Endothelial cell of umbilical vein (primary cell): ENCODE results near the gene MBD3L1. TPM values are rescaled to one million over a fixed set of nuclear protein-coding genes. Genes with fewer than 3 reads are reported as not detected.

Experiments used
- BruUV-seq: library from RNA; stranded (reverse); fragments of 400-500 nt; replicated peaks from 2 replicates; lab custom pipeline; 2021; lab: Mats Ljungman, UMichigan
- CTCF ChIA-PET: fragments of 300-600, 350-600 bp; sonication (Branson Sonifier 250); formaldehyde crosslinking; loops from one replicate; lab custom pipeline; 2021; ENCODE audit warnings: antibody characterized with exemption, inconsistent platforms; lab: Charles Lee
- POLR2A ChIA-PET: fragments of 300-600, 350-600 bp; sonication (Branson Sonifier 250); formaldehyde crosslinking; loops from one replicate; lab custom pipeline; 2021; ENCODE audit warnings: antibody characterized with exemption, inconsistent platforms; lab: Charles Lee
- DNase-seq: peaks from one replicate; pipeline ENCODE4 v3.0.0-alpha.2; 2011; ENCODE audit warnings: low read depth, low spot score
- FAIRE-seq: peaks from 2 replicates; lab custom pipeline; 2011; peaks lifted over from hg19 to GRCh38; lab: Jason Lieb, UNC
- H2AFZ ChIP-seq: 2 replicates; pipeline ENCODE4 v1.6.0; 2012; ENCODE audit warnings: low read depth, low read length, control low read depth, inconsistent platforms
- H3K27ac ChIP-seq: 2 replicates; pipeline ENCODE4 v1.5.1; 2011; ENCODE audit warnings: low read depth, mild to moderate bottlenecking, control low read depth, low read length, moderate library complexity; ENCODE audit not compliant: insufficient read depth
- H3K27me3 ChIP-seq, 2 experiments: 2 replicates each; pipeline versions ENCODE4 v1.6.0 to v1.6.1; 2011; ENCODE audit warnings: low read length in 2 of 2, mixed read lengths in 1 of 2; ENCODE audit not compliant: control insufficient read depth in 2 of 2, insufficient read depth in 2 of 2
- H3K36me3 ChIP-seq, 2 experiments: 2 replicates in 1 of 2; 3 replicates in 1 of 2; pipeline ENCODE4 v1.5.1; 2011; ENCODE audit warnings: low read length in 2 of 2, mild to moderate bottlenecking in 1 of 2, moderate library complexity in 1 of 2; ENCODE audit not compliant: control insufficient read depth in 2 of 2, insufficient read depth in 2 of 2; ENCODE audit errors: extremely low read depth in 1 of 2
- H3K4me1 ChIP-seq: 3 replicates; pipeline ENCODE4 v1.5.1; 2011; ENCODE audit warnings: mild to moderate bottlenecking, low read length; ENCODE audit not compliant: control insufficient read depth, insufficient read depth; ENCODE audit errors: extremely low read depth
- H3K4me2 ChIP-seq: 2 replicates; pipeline ENCODE4 v1.6.1; 2011; ENCODE audit warnings: low read length, control low read depth, mixed read lengths; ENCODE audit not compliant: insufficient read depth
- H3K4me3 ChIP-seq, 3 experiments: fragments of 200-600 bp in 1 of 3; sonication (generic), shearing (Covaris generic) in 1 of 3; replicated peaks in 1 of 3; 2 replicates each; pipeline ENCODE4 v1.5.1; 2011 to 2016; ENCODE audit warnings: control low read depth in 3 of 3, low read length in 3 of 3, mild to moderate bottlenecking in 2 of 3, inconsistent platforms in 1 of 3, low read depth in 1 of 3, moderate library complexity in 1 of 3; ENCODE audit not compliant: insufficient read depth in 1 of 3
- H3K79me2 ChIP-seq: 2 replicates; pipeline ENCODE4 v1.6.0; 2012; ENCODE audit warnings: low read length, inconsistent platforms; ENCODE audit not compliant: control insufficient read depth, insufficient read depth
- H3K9ac ChIP-seq: replicated peaks from 2 replicates; pipeline ENCODE3; 2011; ENCODE audit warnings: low read length, control low read depth; ENCODE audit not compliant: insufficient read depth; ENCODE audit errors: extremely low read depth
- H3K9me1 ChIP-seq: replicated peaks from 3 replicates; pipeline ENCODE4 v1.6.0; 2011; ENCODE audit warnings: mild to moderate bottlenecking, low read length; ENCODE audit not compliant: control insufficient read depth, insufficient read depth; ENCODE audit errors: extremely low read depth
- H3K9me3 ChIP-seq: replicated peaks from 2 replicates; pipeline ENCODE4 v1.5.1; 2012; ENCODE audit warnings: low read length, inconsistent platforms; ENCODE audit not compliant: control insufficient read depth, insufficient read depth
- H4K20me1 ChIP-seq: replicated peaks from 2 replicates; pipeline ENCODE3; 2011; ENCODE audit warnings: mild to moderate bottlenecking, low read length; ENCODE audit not compliant: control insufficient read depth, insufficient read depth; ENCODE audit errors: extremely low read depth
- CTCF ChIP-seq, 2 donors: IDR thresholded peaks; 1 replicate in 1 of 2; 2 replicates in 1 of 2; pipeline ENCODE4 v1.5.1; 2011; ENCODE audit warnings: low read length in 2 of 2, mild to moderate bottlenecking in 2 of 2, moderate library complexity in 2 of 2, control low read depth in 1 of 2, inconsistent platforms in 1 of 2, low read depth in 1 of 2; ENCODE audit not compliant: insufficient read depth in 1 of 2; ENCODE audit errors: extremely low read depth in 1 of 2
- EZH2 ChIP-seq: IDR thresholded peaks from 2 replicates; pipeline ENCODE4 v1.6.1; 2012; ENCODE audit warnings: borderline replicate concordance, low read depth, mild to moderate bottlenecking, moderate library complexity, low read length, inconsistent platforms; ENCODE audit not compliant: severe bottlenecking
- FOS ChIP-seq: IDR thresholded peaks from 2 replicates; pipeline ENCODE4 v1.6.1; 2011; ENCODE audit warnings: mild to moderate bottlenecking, low read length, moderate library complexity, borderline replicate concordance; ENCODE audit not compliant: insufficient read depth
- GATA2 ChIP-seq: IDR thresholded peaks from 2 replicates; pipeline ENCODE4 v1.7.0; 2011; ENCODE audit warnings: low read depth, mild to moderate bottlenecking, moderate library complexity, mixed read lengths, low read length; ENCODE audit not compliant: insufficient read length, insufficient read depth
- JUN ChIP-seq: IDR thresholded peaks from 2 replicates; pipeline ENCODE4 v1.6.1; 2011; ENCODE audit warnings: borderline replicate concordance, low read depth; ENCODE audit not compliant: insufficient read length, insufficient read depth
- MYC ChIP-seq: IDR thresholded peaks from one replicate; pipeline ENCODE4 v1.6.1; 2011; ENCODE audit warnings: mild to moderate bottlenecking, low read depth, low read length
- POLR2A ChIP-seq: IDR thresholded peaks from 2 replicates; pipeline ENCODE4 v1.6.1; 2012; ENCODE audit warnings: low read depth, mild to moderate bottlenecking, control low read depth, low read length
- POLR2AphosphoS5 ChIP-seq: IDR thresholded peaks from 2 replicates; pipeline ENCODE4 v1.6.1; 2012; ENCODE audit warnings: low read depth, mild to moderate bottlenecking, control low read depth, low read length, moderate library complexity; ENCODE audit not compliant: insufficient read depth
- dilution Hi-C: fragments of 300-500 bp; cut with MboI; formaldehyde crosslinking; loops from one replicate; pipeline ENCODE4 v1.15.0; 2019; ENCODE audit warnings: low sequenced_read_pairs; ENCODE audit not compliant: extremely low pct_ligation_motif_present
- intact Hi-C: fragments of 100-400 bp; cut with micrococcal nuclease; formaldehyde crosslinking; loops from one replicate; pipeline ENCODE4 v1.10.0; 2022
- polyA plus RNA-seq, 4 experiments: library from polyadenylated mRNA; depleted of rRNA in 3 of 4; stranded (reverse) in 3 of 4; unstranded in 1 of 4; fragments of >200 nt; gene quantifications; 2 replicates each; pipeline versions ENCODE4 v1.2.1 to v1.2.3, GENCODE V29; 2011 to 2012; ENCODE audit warnings: missing spikeins in 1 of 4
- total RNA-seq: library from RNA; stranded (reverse); gene quantifications from 2 replicates; pipeline ENCODE4 v1.2.3, GENCODE V29; 2021
- TF ChIP-seq, protein P1 (sequence below): IDR thresholded peaks from 2 replicates; pipeline ENCODE4 v1.6.1; 2011; ENCODE audit not compliant: insufficient read depth, insufficient read length

Gene MBD3L1
- total and polyA plus RNA-seq, 2 donors (not counting 3 experiments of a cell fraction or from before 2014, with no cell fraction given), result not detected

GRCh38 chr19:8887364-8887763 is 55.2 kb downstream of the MBD3L1 start:
- CTCF ChIA-PET, result no interaction called here
- no peak overlapping the region for H3K4me2 ChIP-seq
- POLR2A ChIA-PET, result no interaction called here
- no TSS peak for BruUV-seq
- peaks cover 9% of the 10 kb centered on the region for H3K9me3 ChIP-seq
- no peaks in the 10 kb centered on the region for H4K20me1 ChIP-seq
- no peak for TF ChIP-seq MYC
- TF ChIP-seq JUN, result no peak
- no peak for TF ChIP-seq EZH2
- no peak for TF ChIP-seq GATA2
- TF ChIP-seq POLR2A, result no peak
- TF ChIP-seq POLR2AphosphoS5, result no peak
- no peak for TF ChIP-seq FOS
- no peak for TF ChIP-seq CTCF (IDR thresholded peaks at IDR 0.05; ENCODE audit: extremely low read depth in 1 of 2, insufficient read depth in 1 of 2, low read depth in 1 of 2, low read length in 2 of 2)
- TF ChIP-seq, protein P1, sequence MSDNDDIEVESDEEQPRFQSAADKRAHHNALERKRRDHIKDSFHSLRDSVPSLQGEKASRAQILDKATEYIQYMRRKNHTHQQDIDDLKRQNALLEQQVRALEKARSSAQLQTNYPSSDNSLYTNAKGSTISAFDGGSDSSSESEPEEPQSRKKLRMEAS, result no peak
- H3K4me1 ChIP-seq, result no peaks in the 10 kb centered on the region
- FAIRE-seq, result no peak
- no peak overlapping the region for H2AFZ ChIP-seq
- H3K9ac ChIP-seq, result no peak overlapping the region
- H3K36me3 ChIP-seq, result no peaks in the 10 kb centered on the region
- H3K4me3 ChIP-seq, result no peak overlapping the region
- no peaks in the 10 kb centered on the region for H3K79me2 ChIP-seq
- DNase-seq, result no peak
- no peak overlapping the region for H3K27ac ChIP-seq
- no peaks in the 10 kb centered on the region for H3K27me3 ChIP-seq
- intact Hi-C loops (no loop called here), dilution Hi-C loops (no loop called here)
- H3K9me1 ChIP-seq, result no peaks in the 10 kb centered on the region
